Suprapubic skin (tissue), 4 donors: ENCODE measurements around the gene ADCYAP1R1.

Experiments
- CTCF ChIP-seq, 2 donors: fragments of 200-600 bp in 1 of 2; fragments of 450-650 bp in 1 of 2; sonication (generic) in 1 of 2; IDR thresholded peaks; one replicate each; pipeline ENCODE4 v1.5.1; 2016 to 2019; ENCODE audit warnings: antibody characterized with exemption in 2 of 2, mild to moderate bottlenecking in 1 of 2, moderate library complexity in 1 of 2
- POLR2A ChIP-seq, 2 donors: fragments of 450-650 bp; IDR thresholded peaks; one replicate each; pipeline ENCODE4 v1.6.1; 2017; ENCODE audit warnings: antibody characterized with exemption in 2 of 2, mild to moderate bottlenecking in 2 of 2, moderate library complexity in 2 of 2
- POLR2AphosphoS5 ChIP-seq, 3 donors: sonication (generic); formaldehyde crosslinking; IDR thresholded peaks; one replicate each; pipeline ENCODE4 v1.6.1; 2017; ENCODE audit warnings: antibody characterized with exemption in 3 of 3

GRCh38 chr7:31108097-31108657 lies 56.1 kb downstream of the ADCYAP1R1 start:
- no peak for TF ChIP-seq POLR2AphosphoS5 (IDR thresholded peaks at IDR 0.05)
- TF ChIP-seq POLR2A (IDR thresholded peaks at IDR 0.05) = no peak
- TF ChIP-seq CTCF (IDR thresholded peaks at IDR 0.05) = no peak
